Measurements from ENCODE around the gene MRPS34. TPM values are rescaled to one million over a fixed set of nuclear protein-coding genes. Genes with fewer than 3 reads are reported as not detected.
A peak's percentile ranks its signal among the peaks of the same experiment; 100 is the strongest.

MRPS34 gene
- total and polyA plus RNA-seq, 9 of the 15 experiments (the other 6 are each of a cell fraction or from before 2014, with no cell fraction given) = 5.2 to 334 (median 92.8) TPM

GRCh38 chr16:1771188-1771863 is 1.6 kb downstream of the MRPS34 start, which contains the start of gene NME3 (continued):
- TF ChIP-seq HMBOX1 (IDR thresholded peaks at IDR 0.05) = no peak
- TF ChIP-seq ZNF165 (CRISPR knock-in tag; IDR thresholded peaks at IDR 0.05; ENCODE audit: borderline replicate concordance) = no peak
- 0 out of 2 replicates have a peak, but pooled peaks have one; percentile 30 for TF ChIP-seq ZNF592 (IDR thresholded peaks at IDR 0.05)
- 0 out of 2 replicates have a peak, but pooled peaks have one; percentile 15 for TF ChIP-seq ARID4B (CRISPR knock-in tag; IDR thresholded peaks at IDR 0.05)
- TF ChIP-seq HSF4 (CRISPR knock-in tag; IDR thresholded peaks at IDR 0.05; ENCODE audit: borderline replicate concordance) = no peak
- no peak for TF ChIP-seq RHOXF2B (CRISPR knock-in tag; conservative IDR thresholded peaks at IDR 0.05)
- peak in 2 of 3 experiments; percentile 71 to 84 for TF ChIP-seq YY1 (IDR thresholded peaks at IDR 0.05; ENCODE audit: borderline replicate concordance in 1 of 3, control insufficient read depth in 1 of 3, extremely low read depth in 1 of 3, insufficient read depth in 3 of 3, insufficient read length in 1 of 3, insufficient replicate concordance in 2 of 3, low read depth in 1 of 3, low read length in 2 of 3)
- peak; percentile 30 for TF ChIP-seq NEUROD1 (IDR thresholded peaks at IDR 0.05; ENCODE audit: borderline replicate concordance, low read depth, low read length, partially characterized antibody)
- no peak for TF ChIP-seq SETDB1 (IDR thresholded peaks at IDR 0.05; ENCODE audit: low read length)
- TF ChIP-seq SOX6 (IDR thresholded peaks at IDR 0.05) = no peak; the same call in 1 of the 2 replicates
- TF ChIP-seq CREB1 (IDR thresholded peaks at IDR 0.05) = 0 out of 2 replicates have a peak, but pooled peaks have one; percentile 16
- no peak for TF ChIP-seq CREB1 (CRISPR knock-in tag; IDR thresholded peaks at IDR 0.05)
- TF ChIP-seq ZNF184 (CRISPR knock-in tag; IDR thresholded peaks at IDR 0.05) = no peak
- no peak for TF ChIP-seq EWSR1 (IDR thresholded peaks at IDR 0.05; ENCODE audit: borderline replicate concordance, low read depth, partially characterized antibody)
- TF ChIP-seq TAF9B (IDR thresholded peaks at IDR 0.05; ENCODE audit: partially characterized antibody) = no peak
- TF ChIP-seq ZNF507 (tag; conservative IDR thresholded peaks at IDR 0.05) = no peak
- TF ChIP-seq ZNF668 (CRISPR knock-in tag; IDR thresholded peaks at IDR 0.05) = no peak
- no peak for TF ChIP-seq MIER1 (IDR thresholded peaks at IDR 0.05; ENCODE audit: low read depth)
